T47D (cell line): ENCODE measurements around the gene VAMP1.

Source experiments
- DNase-seq, 2 experiments: peaks; one replicate each; pipeline versions ENCODE4 v3.0.0 to v3.0.0-alpha.2; 2011 to 2012; ENCODE audit warnings: low read depth in 1 of 2, low spot score in 1 of 2
- JUND ChIP-seq: IDR thresholded peaks from 2 replicates; pipeline ENCODE4 v1.6.1; 2012; ENCODE audit warnings: low read depth
- in situ Hi-C: cut with HindIII; loops from 2 replicates; pipeline ENCODE4 v1.10.0; 2016; ENCODE audit warnings: low sequenced_read_pairs, low pct_unique_long_range_greater_than_20kb

VAMP1 gene

GRCh38 chr12:6465467-6466183 is 4.9 kb downstream of the VAMP1 start:
- in situ Hi-C loops = no loop called here
- DNase-seq = peak; percentile 8 to 53
- no peak for TF ChIP-seq JUND

GRCh38 chr12:6464531-6464930 is 5.9 kb downstream of the VAMP1 start:
- DNase-seq = no peak
- in situ Hi-C loops = no loop called here
- no peak for TF ChIP-seq JUND

GRCh38 chr12:6463858-6464257 is 6.6 kb downstream of the VAMP1 start:
- no peak for TF ChIP-seq JUND
- in situ Hi-C loops = no loop called here
- no peak for DNase-seq

- in situ Hi-C loops = no loop called here
- no peak for TF ChIP-seq JUND
- no peak for DNase-seq
Measured at GRCh38 chr12:6463216-6463615, 7.3 kb downstream of the VAMP1 start.

- no peak for TF ChIP-seq JUND
- no peak for DNase-seq
- in situ Hi-C loops = no loop called here
Measured at GRCh38 chr12:6462234-6462995, 8.1 kb downstream of the VAMP1 start.

- DNase-seq = no peak
- TF ChIP-seq JUND = no peak
- in situ Hi-C loops = no loop called here
Measured at GRCh38 chr12:6461401-6462233, 8.9 kb downstream of the VAMP1 start.

- in situ Hi-C loops = no loop called here
Measured at GRCh38 chr12:6460751-6461371, 9.6 kb downstream of the VAMP1 start.

GRCh38 chr12:6459004-6459337 is 11.5 kb downstream of the VAMP1 start:
- DNase-seq = no peak
- no peak for TF ChIP-seq JUND
- in situ Hi-C loops = no loop called here

More at GRCh38 chr12:6460751-6461371, 9.6 kb downstream of the VAMP1 start:
- no peak for DNase-seq
- TF ChIP-seq JUND = no peak

- no peak for DNase-seq
- in situ Hi-C loops = no loop called here
- TF ChIP-seq JUND = no peak
Measured at GRCh38 chr12:6458281-6459003, 12.0 kb downstream of the VAMP1 start.

- in situ Hi-C loops = no loop called here
- TF ChIP-seq JUND = no peak
Measured at GRCh38 chr12:6457220-6457945, 13.1 kb downstream of the VAMP1 start.

GRCh38 chr12:6452944-6453630 is 17.4 kb downstream of the VAMP1 start:
- no peak for DNase-seq
- TF ChIP-seq JUND = no peak
- in situ Hi-C loops = no loop called here

More at GRCh38 chr12:6457220-6457945, 13.1 kb downstream of the VAMP1 start:
- no peak for DNase-seq
